Pancreas (tissue), 10 donors: ENCODE data around the gene NME7. TPM values are rescaled to one million over a fixed set of nuclear protein-coding genes. Genes with fewer than 3 reads are reported as not detected.

Source experiments
- ATAC-seq, 4 donors: fragments of 200-7000 bp; cut with Tn5 transposase; one replicate each; pipeline versions ENCODE4 v1.8.0 to v1.9.1; 2020; ENCODE audit warnings: mild to moderate bottlenecking in 4 of 4, moderate library complexity in 4 of 4
- DNase-seq, 6 donors: peaks; one replicate each; pipeline ENCODE4 v3.0.0-alpha.2; 2020
- FAIRE-seq: peaks from 2 replicates; lab custom pipeline; 2012; peaks lifted over from hg19 to GRCh38; lab: Jason Lieb, UNC
- H3K27ac ChIP-seq, 4 donors: fragments of 200-600 bp; sonication (generic); 1 replicate in 3 of 4; 2 replicates in 1 of 4; pipeline versions ENCODE4 v1.5.0 to v1.8.0; 2020
- H3K27me3 ChIP-seq, 4 donors: fragments of 200-600 bp; one replicate each; pipeline ENCODE4 v1.8.0; 2021
- H3K36me3 ChIP-seq, 3 donors: fragments of 200-600 bp; sonication (generic) in 1 of 3; one replicate each; pipeline versions ENCODE4 v1.5.0 to v1.8.0; 2020 to 2021
- H3K4me1 ChIP-seq, 3 donors: fragments of 200-600 bp; one replicate each; pipeline ENCODE4 v1.8.0; 2021
- H3K4me3 ChIP-seq, 4 donors: fragments of 200-600 bp; sonication (generic) in 2 of 4; one replicate each; pipeline versions ENCODE4 v1.5.0 to v1.8.0; 2020 to 2021
- H3K9me3 ChIP-seq, 4 donors: fragments of 200-600 bp; one replicate each; pipeline ENCODE4 v1.8.0; 2021
- WGBS, 2 donors: extraction: QIAGEN DNeasy Blood & Tissue Kit; methylation state at CpG; one replicate each; pipeline ENCODE4 v1.1.7; 2013; 5-methylcytosine and 5-hydroxymethylcytosine counted together
- intact Hi-C, 3 donors: fragments of 100-400 bp; cut with DNase I; formaldehyde crosslinking; loops; one replicate each; pipeline versions ENCODE4 v1.11.1 to v1.14.2; 2022
- polyA plus RNA-seq, 2 donors: library from polyadenylated mRNA; stranded (reverse); fragments of 200-250 nt; gene quantifications; one replicate each; pipeline ENCODE4 v1.2.3, GENCODE V29; 2013
- total RNA-seq, 6 donors: library from RNA; stranded (reverse); fragmentation: NEBNext Ultra II Directional in 4 of 6; extraction: Animal tissue kit (Norgen Biotek cat#: 25700) in 4 of 6; gene quantifications; one replicate each; pipeline versions ENCODE4 v1.2.1 to v1.2.4, GENCODE V29; 2021 to 2023
- TF ChIP-seq, protein P1 (sequence below), 4 donors: fragments of 200-600 bp; sonication (generic) in 3 of 4; IDR thresholded peaks; one replicate each; pipeline versions ENCODE4 v1.5.0 to v1.8.0; 2021; ENCODE audit warnings: antibody characterized with exemption in 4 of 4
- donor health status: healthy with polysubstance abuse.
- donor health status: DM: no; HTN: no; CAD: no; lungs with moderate emphysema.
- donor health status: DM: no; HTN: no; CAD: no.
- donor health status: control.
- donor health status: control.
- donor health status: Bipolar disorder and iron deficiency.
- donor health status: DM: yes; HTN: yes; CAD: no.
- donor health status: DM: no; HTN: no; CAD: no.
- donor health status: DM: no; HTN: no; CAD: no.
- donor health status: DM: yes; HTN: yes; CAD: no.

NME7 gene
- total and polyA plus RNA-seq, 8 donors = 5.0 to 12.6 (median 8.0) TPM

GRCh38 chr1:169146576-169147214, 220.9 kb downstream of the NME7 start:
- no peaks in the 10 kb centered on the region for H3K36me3 ChIP-seq
- no peaks in the 10 kb centered on the region for H3K27me3 ChIP-seq
- intact Hi-C loops = no loop called here
- TF ChIP-seq, protein P1, sequence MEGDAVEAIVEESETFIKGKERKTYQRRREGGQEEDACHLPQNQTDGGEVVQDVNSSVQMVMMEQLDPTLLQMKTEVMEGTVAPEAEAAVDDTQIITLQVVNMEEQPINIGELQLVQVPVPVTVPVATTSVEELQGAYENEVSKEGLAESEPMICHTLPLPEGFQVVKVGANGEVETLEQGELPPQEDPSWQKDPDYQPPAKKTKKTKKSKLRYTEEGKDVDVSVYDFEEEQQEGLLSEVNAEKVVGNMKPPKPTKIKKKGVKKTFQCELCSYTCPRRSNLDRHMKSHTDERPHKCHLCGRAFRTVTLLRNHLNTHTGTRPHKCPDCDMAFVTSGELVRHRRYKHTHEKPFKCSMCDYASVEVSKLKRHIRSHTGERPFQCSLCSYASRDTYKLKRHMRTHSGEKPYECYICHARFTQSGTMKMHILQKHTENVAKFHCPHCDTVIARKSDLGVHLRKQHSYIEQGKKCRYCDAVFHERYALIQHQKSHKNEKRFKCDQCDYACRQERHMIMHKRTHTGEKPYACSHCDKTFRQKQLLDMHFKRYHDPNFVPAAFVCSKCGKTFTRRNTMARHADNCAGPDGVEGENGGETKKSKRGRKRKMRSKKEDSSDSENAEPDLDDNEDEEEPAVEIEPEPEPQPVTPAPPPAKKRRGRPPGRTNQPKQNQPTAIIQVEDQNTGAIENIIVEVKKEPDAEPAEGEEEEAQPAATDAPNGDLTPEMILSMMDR (IDR thresholded peaks at IDR 0.05) = no peak
- ATAC-seq = peak in 2 of 4 donors; percentile 14 to 26
- WGBS, 2 donors = 85 to 92% methylated on average over 1 of the region's 1 CpG
- peaks cover 39 to 48% (median 45%) of the 10 kb centered on the region in 3 donors for H3K4me1 ChIP-seq
- FAIRE-seq = no peak
- peak overlapping the region in 1 of 4 donors; percentile 67 for H3K27ac ChIP-seq
- H3K4me3 ChIP-seq = no peak overlapping the region
- H3K9me3 ChIP-seq = no peaks in the 10 kb centered on the region
- no peak for DNase-seq

DNA sequence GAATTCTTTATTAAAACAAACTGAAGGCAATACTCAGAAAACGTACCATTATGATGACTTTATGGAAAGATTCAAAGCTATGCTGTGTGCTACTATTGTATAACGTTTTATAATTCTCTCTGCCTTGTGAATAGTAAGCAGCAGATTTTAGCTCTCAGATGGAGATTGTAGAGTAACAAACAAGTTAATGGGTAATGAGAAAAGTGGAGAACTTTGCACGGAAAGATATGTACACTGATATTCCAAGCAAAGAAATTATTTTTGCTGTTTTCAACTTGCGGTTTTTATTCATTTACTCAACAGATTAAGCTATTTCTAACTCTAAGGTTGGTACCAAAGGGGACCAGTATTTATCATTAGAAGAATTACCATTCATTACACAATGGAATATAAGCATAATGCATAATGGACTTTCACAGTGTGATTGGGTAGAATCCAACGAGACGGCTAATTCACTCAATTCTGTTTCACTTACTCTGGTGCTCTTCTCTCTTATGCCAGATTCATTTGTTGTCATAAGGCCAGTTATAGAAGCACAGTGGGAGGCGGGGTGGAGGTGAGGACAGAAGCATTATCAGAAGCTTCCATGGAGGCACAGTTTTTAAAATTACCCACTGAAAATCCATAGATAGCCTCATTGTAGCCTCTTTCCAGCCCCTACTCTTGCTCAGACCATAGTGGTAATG, 222.5 kb downstream of the NME7 start:
- 24 to 26% methylated on average over 7 of the region's 7 CpGs for WGBS, 2 donors
- no peak for FAIRE-seq
- peak in 3 of 4 donors; percentile 27 to 64 (median 41) for ATAC-seq
- no peaks in the 10 kb centered on the region for H3K9me3 ChIP-seq
- no peak for DNase-seq
- H3K27ac ChIP-seq = peak overlapping the region in 2 of 4 donors; percentile 34 to 59
- intact Hi-C loops = no loop called here
- H3K27me3 ChIP-seq = no peaks in the 10 kb centered on the region
- H3K4me1 ChIP-seq = peaks cover 39 to 48% (median 45%) of the 10 kb centered on the region in 3 donors
- H3K4me3 ChIP-seq = no peak overlapping the region
- TF ChIP-seq, protein P1 (IDR thresholded peaks at IDR 0.05) = no peak
- no peaks in the 10 kb centered on the region for H3K36me3 ChIP-seq

- no peak overlapping the region for H3K4me3 ChIP-seq
- no peak for DNase-seq
- TF ChIP-seq, protein P1 (IDR thresholded peaks at IDR 0.05) = no peak
- no peak for FAIRE-seq
- intact Hi-C loops = no loop called here
- no peak for ATAC-seq
- H3K27ac ChIP-seq = peak overlapping the region in 2 of 4 donors; percentile 20 to 59
- H3K4me1 ChIP-seq = peaks cover 36 to 46% (median 44%) of the 10 kb centered on the region in 3 donors
- H3K9me3 ChIP-seq = no peaks in the 10 kb centered on the region
- no peaks in the 10 kb centered on the region for H3K27me3 ChIP-seq
- no peaks in the 10 kb centered on the region for H3K36me3 ChIP-seq
Measured at GRCh38 chr1:169143984-169144383, 223.6 kb downstream of the NME7 start.

- no peak for ATAC-seq
- Histone ChIP-seq H3K27me3 (no peaks in the 10 kb centered on the region), H3K36me3 (no peaks in the 10 kb centered on the region), H3K9me3 (no peaks in the 10 kb centered on the region), H3K27ac (peak overlapping the region in 1 of 4 donors; percentile 59), H3K4me1 (peaks cover 30 to 40% (median 37%) of the 10 kb centered on the region in 3 donors), H3K4me3 (no peak overlapping the region)
- FAIRE-seq = no peak
- 78 to 81% methylated on average over 3 of the region's 3 CpGs for WGBS, 2 donors
- no peak for DNase-seq
- intact Hi-C loops = no loop called here
- TF ChIP-seq, protein P1 (IDR thresholded peaks at IDR 0.05) = no peak
Measured at GRCh38 chr1:169143346-169143745, 224.3 kb downstream of the NME7 start.

DNA sequence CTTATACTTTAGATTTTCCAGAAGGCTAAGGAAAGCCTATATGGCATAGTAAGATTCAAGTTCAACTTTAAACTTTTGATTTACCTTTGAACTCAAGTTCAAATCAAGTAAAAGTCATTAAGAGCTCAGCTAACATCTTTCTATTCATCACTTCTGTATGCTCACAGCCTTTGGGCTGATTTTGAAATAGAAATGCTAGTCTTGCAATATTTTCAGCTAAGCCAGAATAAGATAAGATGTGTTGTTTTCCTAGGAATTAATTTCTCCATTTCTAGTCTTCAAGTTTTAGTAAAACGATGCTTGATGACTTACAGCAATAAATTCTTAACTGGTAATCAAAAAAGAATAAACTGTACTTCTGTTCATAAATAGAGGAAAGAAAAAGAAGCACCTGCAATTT, 225.5 kb downstream of the NME7 start:
- 43 to 86% methylated on average over 1 of the region's 1 CpG for WGBS, 2 donors
- Histone ChIP-seq H3K36me3 (no peaks in the 10 kb centered on the region), H3K4me3 (no peak overlapping the region), H3K27me3 (no peaks in the 10 kb centered on the region), H3K27ac (no peak overlapping the region), H3K9me3 (no peaks in the 10 kb centered on the region), H3K4me1 (peaks cover 21 to 29% (median 29%) of the 10 kb centered on the region in 3 donors)
- ATAC-seq (no peak), DNase-seq (no peak), FAIRE-seq (no peak)
- TF ChIP-seq, protein P1 (IDR thresholded peaks at IDR 0.05) = no peak
- intact Hi-C loops = no loop called here
